Retinal pigment epithelial cell (primary cell): ENCODE data around the gene DPM1.
"Not testable (repeated sequence)": the region's sequence is repeated elsewhere in the genome, so short reads cannot be mapped to it uniquely, and the experiment has no call there.

Source experiments
- DNase-seq: peaks from one replicate; pipeline ENCODE4 v3.0.0-alpha.2; 2010; ENCODE audit warnings: low read depth
- H3K4me3 ChIP-seq: 2 replicates; pipeline ENCODE4 v1.5.1; 2011; ENCODE audit warnings: mild to moderate bottlenecking, low read length, control low read depth, moderate library complexity
- TF ChIP-seq, protein P1 (sequence below): conservative IDR thresholded peaks from 2 replicates; pipeline ENCODE4 v1.5.1; 2011; ENCODE audit warnings: low read depth, low read length, control low read depth, inconsistent platforms

Gene DPM1

DNA sequence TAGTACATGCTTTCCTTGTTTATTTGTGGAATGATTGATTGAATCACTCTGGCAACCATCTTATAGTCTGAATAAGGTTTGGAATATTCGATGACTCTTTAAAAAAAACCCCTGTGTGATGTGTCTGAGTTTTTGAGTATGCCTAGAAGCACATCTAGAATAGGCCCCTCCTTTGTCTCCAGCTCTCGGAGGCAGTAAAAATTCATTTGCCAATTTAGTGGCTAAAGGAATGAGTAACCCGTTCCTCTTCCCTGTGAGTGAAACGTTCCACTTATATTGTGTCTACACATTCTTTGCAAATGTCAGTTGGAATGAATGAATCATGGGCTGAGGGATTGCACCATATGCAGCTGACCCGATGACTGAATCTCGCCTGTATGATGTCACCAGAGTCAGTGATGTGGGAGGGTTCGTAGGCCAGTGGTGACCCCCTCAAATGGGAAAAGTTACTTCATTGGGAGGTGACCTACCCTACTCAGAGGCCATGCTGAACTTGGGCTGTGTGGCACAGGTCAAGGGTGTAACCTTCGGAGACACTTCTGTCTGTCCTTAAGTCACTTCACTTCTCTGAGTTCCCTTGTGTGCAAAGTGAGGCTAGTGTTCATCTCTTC lies 21.8 kb upstream of the DPM1 start:
- H3K4me3 ChIP-seq = no peak overlapping the region
- DNase-seq = peak; percentile 91
- TF ChIP-seq, protein P1, sequence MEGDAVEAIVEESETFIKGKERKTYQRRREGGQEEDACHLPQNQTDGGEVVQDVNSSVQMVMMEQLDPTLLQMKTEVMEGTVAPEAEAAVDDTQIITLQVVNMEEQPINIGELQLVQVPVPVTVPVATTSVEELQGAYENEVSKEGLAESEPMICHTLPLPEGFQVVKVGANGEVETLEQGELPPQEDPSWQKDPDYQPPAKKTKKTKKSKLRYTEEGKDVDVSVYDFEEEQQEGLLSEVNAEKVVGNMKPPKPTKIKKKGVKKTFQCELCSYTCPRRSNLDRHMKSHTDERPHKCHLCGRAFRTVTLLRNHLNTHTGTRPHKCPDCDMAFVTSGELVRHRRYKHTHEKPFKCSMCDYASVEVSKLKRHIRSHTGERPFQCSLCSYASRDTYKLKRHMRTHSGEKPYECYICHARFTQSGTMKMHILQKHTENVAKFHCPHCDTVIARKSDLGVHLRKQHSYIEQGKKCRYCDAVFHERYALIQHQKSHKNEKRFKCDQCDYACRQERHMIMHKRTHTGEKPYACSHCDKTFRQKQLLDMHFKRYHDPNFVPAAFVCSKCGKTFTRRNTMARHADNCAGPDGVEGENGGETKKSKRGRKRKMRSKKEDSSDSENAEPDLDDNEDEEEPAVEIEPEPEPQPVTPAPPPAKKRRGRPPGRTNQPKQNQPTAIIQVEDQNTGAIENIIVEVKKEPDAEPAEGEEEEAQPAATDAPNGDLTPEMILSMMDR = no peak

DNA sequence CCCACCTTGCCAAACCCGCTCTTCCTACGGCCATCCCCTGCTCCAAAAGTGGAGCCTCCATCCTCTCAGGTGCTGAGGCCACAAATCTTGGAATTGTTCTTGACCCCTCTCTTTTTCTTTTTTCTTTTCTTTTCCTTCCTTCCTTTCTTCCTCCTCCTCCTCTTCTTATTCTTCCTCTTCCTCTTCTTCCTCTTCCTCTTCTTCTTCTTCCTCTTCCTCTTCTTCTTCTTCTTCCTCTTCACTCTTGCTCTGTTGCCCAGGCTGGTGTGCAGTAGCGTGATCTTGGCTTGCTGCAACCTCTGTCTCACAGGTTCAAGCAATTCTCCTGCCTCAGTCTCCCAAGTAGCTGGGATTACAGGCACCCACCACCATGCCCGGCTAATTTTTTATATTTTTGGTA lies 20.2 kb upstream of the DPM1 start:
- not testable (repeated sequence) for DNase-seq, H3K4me3 ChIP-seq

DNA sequence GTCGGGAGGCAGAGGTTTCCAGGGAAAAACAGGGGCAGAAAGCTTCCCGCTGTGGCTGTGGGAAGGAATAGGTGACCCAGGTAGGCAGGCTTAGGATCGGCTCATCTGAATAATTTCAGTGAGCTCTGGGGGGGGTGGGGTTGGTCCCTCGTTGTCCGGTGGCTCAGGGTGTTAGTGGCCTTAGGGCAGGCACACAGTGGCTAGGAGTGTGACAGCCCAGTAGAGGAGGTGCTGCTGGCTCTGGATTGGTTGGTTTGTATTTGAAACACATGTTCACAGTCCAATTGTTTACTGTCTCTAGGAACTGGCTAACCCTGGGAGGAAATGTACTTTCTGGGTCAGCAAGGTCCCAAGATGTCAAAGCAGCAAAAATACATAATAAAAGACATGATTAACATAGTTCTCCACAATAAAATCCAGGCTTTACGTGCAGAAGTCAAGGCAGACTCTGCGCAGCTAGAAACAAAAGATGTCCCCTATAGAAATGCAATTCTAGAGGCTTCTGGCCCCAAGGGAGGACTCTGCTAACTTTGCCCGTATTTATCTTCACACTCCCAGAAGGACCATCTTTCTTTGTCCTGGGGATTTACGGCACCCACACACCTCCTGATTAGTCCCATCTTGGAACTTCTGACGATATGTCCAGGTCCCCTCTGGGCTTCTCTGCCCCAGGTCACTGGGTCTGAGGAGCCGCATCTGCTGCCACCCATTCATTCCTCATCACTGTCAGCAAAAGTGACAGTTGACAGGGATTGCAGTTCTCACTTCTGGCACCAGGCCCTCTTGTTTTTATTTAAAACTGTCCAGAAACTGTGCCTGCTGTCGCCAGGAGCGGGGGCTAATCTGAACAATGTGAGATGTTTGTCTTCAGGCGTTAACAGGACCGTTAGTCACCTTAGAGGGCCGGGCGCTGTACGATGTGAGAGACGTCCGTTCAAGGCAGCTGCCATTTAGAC lies 19.0 kb upstream of the DPM1 start:
- TF ChIP-seq, protein P1 = no peak
- no peak overlapping the region for H3K4me3 ChIP-seq
- no peak for DNase-seq

- TF ChIP-seq, protein P1 = no peak
These were observed 17.5 kb upstream of the DPM1 start for GRCh38 chr20:50975701-50976330.

GRCh38 chr20:50969912-50970311 lies 11.6 kb upstream of the DPM1 start:
- TF ChIP-seq, protein P1 = no peak
- H3K4me3 ChIP-seq = no peak overlapping the region
- no peak for DNase-seq

More at GRCh38 chr20:50975701-50976330, 17.5 kb upstream of the DPM1 start:
- DNase-seq = no peak
- H3K4me3 ChIP-seq = no peak overlapping the region

- no peak for DNase-seq
- TF ChIP-seq, protein P1 = no peak
- no peak overlapping the region for H3K4me3 ChIP-seq
These were observed 11.1 kb upstream of the DPM1 start for GRCh38 chr20:50969435-50969834.

DNA sequence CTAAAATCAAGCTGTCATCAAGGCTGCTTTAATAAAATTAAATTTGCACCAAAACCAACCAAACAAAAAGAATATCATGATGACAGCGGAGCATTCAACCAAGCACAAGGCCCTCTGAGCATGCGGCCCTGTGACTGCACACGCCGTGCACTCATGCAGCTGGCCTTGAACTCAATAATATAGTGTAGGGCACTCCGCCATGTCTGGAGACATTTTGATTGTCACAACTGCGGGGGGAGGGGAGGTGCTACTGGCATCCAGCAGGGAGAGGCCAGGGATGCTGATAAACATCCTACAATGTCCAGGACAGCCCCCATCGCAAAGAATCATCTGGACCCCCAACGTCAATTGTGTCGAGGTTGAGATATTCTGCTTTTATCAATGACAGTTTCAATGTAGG lies 10.0 kb upstream of the DPM1 start:
- H3K4me3 ChIP-seq = no peak overlapping the region
- DNase-seq = no peak
- TF ChIP-seq, protein P1 = no peak
